Esophagus squamous epithelium (tissue), 5 donors: ENCODE results near the gene MYO5A. TPM values are rescaled to one million over a fixed set of nuclear protein-coding genes. Genes with fewer than 3 reads are reported as not detected.
A peak's percentile ranks its signal among the peaks of the same experiment; 100 is the strongest.

Source experiments
- DNase-seq: peaks from one replicate; lab custom pipeline; 2025; lab: John Stamatoyannopoulos, UW
- H3K27ac ChIP-seq, 4 donors: fragments of 200-600 bp; sonication (generic); one replicate each; pipeline ENCODE4 v1.5.1; 2016 to 2019; ENCODE audit warnings: mild to moderate bottlenecking in 1 of 4
- H3K27me3 ChIP-seq, 4 donors: fragments of 200-600 bp; sonication (generic); 1 replicate in 3 of 4; 2 replicates in 1 of 4; pipeline versions ENCODE4 v1.5.1 to v1.6.0; 2017 to 2021; ENCODE audit warnings: antibody characterized with exemption in 1 of 4
- H3K36me3 ChIP-seq, 3 donors: fragments of 200-600 bp; sonication (generic); one replicate each; pipeline ENCODE4 v1.5.1; 2016 to 2019
- H3K4me1 ChIP-seq, 3 donors: fragments of 200-600 bp; sonication (generic); one replicate each; pipeline ENCODE4 v1.5.1; 2017 to 2019
- H3K4me3 ChIP-seq, 4 donors: fragments of 200-600 bp; sonication (generic); 1 replicate in 3 of 4; 2 replicates in 1 of 4; pipeline ENCODE4 v1.5.1; 2016 to 2019; ENCODE audit warnings: mild to moderate bottlenecking in 2 of 4, moderate library complexity in 1 of 4
- H3K9me3 ChIP-seq, 3 donors: fragments of 200-600 bp; sonication (generic); one replicate each; pipeline ENCODE4 v1.5.1; 2016 to 2019
- POLR2A ChIP-seq, 4 donors: fragments of 450-650 bp; IDR thresholded peaks; one replicate each; pipeline ENCODE4 v1.6.1; 2017; ENCODE audit warnings: antibody characterized with exemption in 4 of 4, mild to moderate bottlenecking in 4 of 4, moderate library complexity in 3 of 4
- WGBS, 2 donors: methylation state at CpG; one replicate each; pipeline ENCODE4 v1.1.5; 2018; 5-methylcytosine and 5-hydroxymethylcytosine counted together
- intact Hi-C: fragments of 100-400 bp; cut with DNase I; formaldehyde crosslinking; loops from one replicate; pipeline ENCODE4 v1.15.0; 2022
- total RNA-seq, 4 donors: library from RNA; depleted of rRNA; stranded (reverse); fragments of >200 nt; gene quantifications; one replicate each; pipeline ENCODE4 v1.1.0, GENCODE V29; 2016
- TF ChIP-seq, protein P1 (sequence below), 6 experiments: fragments of 450-650 bp in 4 of 6; fragments of 200-600 bp in 2 of 6; sonication (generic) in 2 of 6; IDR thresholded peaks; one replicate each; pipeline ENCODE4 v1.5.1; 2016 to 2019; ENCODE audit warnings: antibody characterized with exemption in 6 of 6, mild to moderate bottlenecking in 4 of 6, moderate library complexity in 4 of 6
- donor health status: DM: yes; HTN: yes; CAD: no.

MYO5A gene
- total RNA-seq, 4 donors from 2014 or later = 11.3 to 24.6 (median 22.3) TPM

DNA sequence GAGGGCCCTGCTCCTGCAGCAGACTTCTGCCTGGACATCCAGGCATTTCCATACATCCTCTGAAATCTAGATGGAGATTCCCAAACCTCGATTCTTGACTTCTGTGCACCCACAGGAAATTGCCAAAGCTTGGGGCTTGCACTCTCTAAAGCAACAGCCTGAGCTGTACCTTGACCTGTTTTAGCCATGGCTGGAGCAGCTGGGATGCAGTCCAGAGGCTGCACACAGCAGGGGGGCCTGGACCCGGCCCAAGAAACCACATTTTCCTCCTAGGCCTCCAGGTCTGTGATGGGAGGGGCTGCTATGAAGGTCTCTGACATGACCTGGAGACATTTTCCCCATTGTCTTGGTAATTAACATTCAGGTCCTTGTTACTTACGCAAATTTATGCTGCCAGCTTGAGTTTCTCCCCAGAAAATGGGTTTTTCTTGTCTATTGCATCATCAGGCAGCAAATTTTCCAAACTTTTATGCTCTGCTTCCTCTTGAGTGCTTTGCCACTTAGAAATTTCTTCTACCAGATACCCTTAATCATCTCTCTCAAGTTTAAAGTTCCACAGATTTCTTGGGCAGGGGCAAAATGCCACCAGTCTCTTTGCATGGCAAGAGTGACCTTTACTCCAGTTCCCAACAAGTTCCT lies 11.8 kb upstream of the MYO5A start:
- Histone ChIP-seq H3K36me3 (peaks cover 0 to 3% (median 0%) of the 10 kb centered on the region in 3 donors), H3K27me3 (peaks cover 0 to 2% (median 0%) of the 10 kb centered on the region in 4 donors), H3K9me3 (no peaks in the 10 kb centered on the region), H3K4me3 (no peak overlapping the region), H3K27ac (no peak overlapping the region), H3K4me1 (no peaks in the 10 kb centered on the region)
- 69 to 75% methylated on average over 3 of the region's 3 CpGs for WGBS, 2 donors
- intact Hi-C loops = no loop called here
- no peak for DNase-seq
- TF ChIP-seq POLR2A (IDR thresholded peaks at IDR 0.05) = no peak
- TF ChIP-seq, protein P1, sequence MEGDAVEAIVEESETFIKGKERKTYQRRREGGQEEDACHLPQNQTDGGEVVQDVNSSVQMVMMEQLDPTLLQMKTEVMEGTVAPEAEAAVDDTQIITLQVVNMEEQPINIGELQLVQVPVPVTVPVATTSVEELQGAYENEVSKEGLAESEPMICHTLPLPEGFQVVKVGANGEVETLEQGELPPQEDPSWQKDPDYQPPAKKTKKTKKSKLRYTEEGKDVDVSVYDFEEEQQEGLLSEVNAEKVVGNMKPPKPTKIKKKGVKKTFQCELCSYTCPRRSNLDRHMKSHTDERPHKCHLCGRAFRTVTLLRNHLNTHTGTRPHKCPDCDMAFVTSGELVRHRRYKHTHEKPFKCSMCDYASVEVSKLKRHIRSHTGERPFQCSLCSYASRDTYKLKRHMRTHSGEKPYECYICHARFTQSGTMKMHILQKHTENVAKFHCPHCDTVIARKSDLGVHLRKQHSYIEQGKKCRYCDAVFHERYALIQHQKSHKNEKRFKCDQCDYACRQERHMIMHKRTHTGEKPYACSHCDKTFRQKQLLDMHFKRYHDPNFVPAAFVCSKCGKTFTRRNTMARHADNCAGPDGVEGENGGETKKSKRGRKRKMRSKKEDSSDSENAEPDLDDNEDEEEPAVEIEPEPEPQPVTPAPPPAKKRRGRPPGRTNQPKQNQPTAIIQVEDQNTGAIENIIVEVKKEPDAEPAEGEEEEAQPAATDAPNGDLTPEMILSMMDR (IDR thresholded peaks at IDR 0.05) = no peak

DNA sequence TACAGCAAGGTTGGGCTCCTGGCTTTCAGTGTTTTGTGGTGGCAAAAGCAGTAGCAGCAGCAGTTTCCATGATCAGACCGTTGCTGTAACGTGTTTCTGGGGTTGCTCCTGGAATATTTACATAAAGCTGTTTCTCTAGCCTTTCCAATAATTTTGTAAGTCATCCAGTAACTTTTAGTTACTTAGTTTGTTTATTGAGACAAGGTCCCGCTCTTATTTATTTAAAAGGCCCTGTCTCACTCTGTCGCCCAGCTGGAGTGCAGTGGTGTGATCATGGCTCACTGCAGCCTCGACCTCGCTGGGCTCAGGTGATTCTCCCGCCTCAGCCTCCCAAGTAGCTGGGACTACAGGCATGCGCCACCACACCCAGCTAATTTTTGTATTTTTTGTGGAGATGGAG lies 8.8 kb upstream of the MYO5A start:
- Histone ChIP-seq H3K4me3 (no peak overlapping the region), H3K27me3 (peaks cover 0 to 14% (median 0%) of the 10 kb centered on the region in 4 donors), H3K4me1 (no peaks in the 10 kb centered on the region), H3K27ac (no peak overlapping the region), H3K36me3 (no peaks in the 10 kb centered on the region), H3K9me3 (no peaks in the 10 kb centered on the region)
- WGBS, 2 donors = 87 to 90% methylated on average over 8 of the region's 8 CpGs
- no peak for DNase-seq
- intact Hi-C loops = no loop called here
- TF ChIP-seq, protein P1 (IDR thresholded peaks at IDR 0.05) = no peak
- no peak for TF ChIP-seq POLR2A (IDR thresholded peaks at IDR 0.05)

DNA sequence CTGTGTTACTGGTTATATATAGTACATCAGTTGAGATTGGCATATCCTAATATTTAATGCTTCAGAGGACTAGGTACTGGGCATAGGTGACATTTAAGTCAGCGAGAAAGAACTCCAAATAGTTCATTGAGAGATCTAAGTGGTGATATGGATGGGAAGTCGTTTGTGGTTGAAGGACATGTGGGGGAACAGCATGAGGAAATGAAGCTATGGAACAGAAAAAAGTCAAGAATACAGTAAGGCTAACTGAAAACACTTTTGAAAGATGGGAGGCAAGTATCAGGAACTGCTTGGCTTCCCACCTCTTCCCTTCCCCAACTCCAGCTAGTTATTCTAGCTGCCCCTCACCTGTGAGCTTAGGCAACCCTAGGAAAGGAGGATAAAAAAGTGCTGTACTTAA lies 3.7 kb upstream of the MYO5A start:
- H3K4me3 ChIP-seq = no peak overlapping the region
- no peaks in the 10 kb centered on the region for H3K36me3 ChIP-seq
- TF ChIP-seq, protein P1 (IDR thresholded peaks at IDR 0.05) = no peak
- no peak for TF ChIP-seq POLR2A (IDR thresholded peaks at IDR 0.05)
- H3K27me3 ChIP-seq = peaks cover 0 to 38% (median 0%) of the 10 kb centered on the region in 4 donors
- 67 to 79% methylated on average over 2 of the region's 2 CpGs for WGBS, 2 donors
- peaks cover 0 to 25% (median 9%) of the 10 kb centered on the region in 3 donors for H3K4me1 ChIP-seq
- H3K27ac ChIP-seq = no peak overlapping the region
- intact Hi-C loops = no loop called here
- no peak for DNase-seq
- no peaks in the 10 kb centered on the region for H3K9me3 ChIP-seq

DNA sequence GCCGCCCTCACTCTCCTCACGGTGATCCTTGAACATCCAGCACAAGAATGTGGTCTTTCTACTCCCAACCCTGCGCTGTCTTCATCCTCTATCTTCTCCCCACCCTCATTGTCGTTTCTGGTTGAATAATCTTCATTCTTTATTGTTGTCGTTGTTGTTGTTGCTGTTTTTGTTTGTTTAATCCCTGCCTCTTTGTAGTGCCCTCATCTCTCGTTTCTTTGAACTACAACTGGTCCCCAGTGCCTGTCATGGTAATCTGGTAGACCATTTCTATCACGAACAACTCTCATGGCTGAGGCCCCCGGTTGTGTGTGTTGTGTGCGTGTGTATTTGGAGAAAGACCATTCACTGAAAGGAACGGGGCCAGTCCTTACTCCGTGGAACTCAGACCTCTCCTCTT lies 1.3 kb upstream of the MYO5A start:
- intact Hi-C loops = no loop called here
- TF ChIP-seq, protein P1 (IDR thresholded peaks at IDR 0.05) = no peak
- TF ChIP-seq POLR2A (IDR thresholded peaks at IDR 0.05) = no peak
- 42 to 56% methylated on average over 11 of the region's 11 CpGs for WGBS, 2 donors
- Histone ChIP-seq H3K4me1 (peaks cover 0 to 25% (median 10%) of the 10 kb centered on the region in 3 donors), H3K27me3 (peaks cover 0 to 30% (median 0%) of the 10 kb centered on the region in 4 donors), H3K4me3 (peak overlapping the region; percentile 52 to 90 (median 83)), H3K27ac (no peak overlapping the region), H3K9me3 (no peaks in the 10 kb centered on the region), H3K36me3 (no peaks in the 10 kb centered on the region)
- DNase-seq = no peak

DNA sequence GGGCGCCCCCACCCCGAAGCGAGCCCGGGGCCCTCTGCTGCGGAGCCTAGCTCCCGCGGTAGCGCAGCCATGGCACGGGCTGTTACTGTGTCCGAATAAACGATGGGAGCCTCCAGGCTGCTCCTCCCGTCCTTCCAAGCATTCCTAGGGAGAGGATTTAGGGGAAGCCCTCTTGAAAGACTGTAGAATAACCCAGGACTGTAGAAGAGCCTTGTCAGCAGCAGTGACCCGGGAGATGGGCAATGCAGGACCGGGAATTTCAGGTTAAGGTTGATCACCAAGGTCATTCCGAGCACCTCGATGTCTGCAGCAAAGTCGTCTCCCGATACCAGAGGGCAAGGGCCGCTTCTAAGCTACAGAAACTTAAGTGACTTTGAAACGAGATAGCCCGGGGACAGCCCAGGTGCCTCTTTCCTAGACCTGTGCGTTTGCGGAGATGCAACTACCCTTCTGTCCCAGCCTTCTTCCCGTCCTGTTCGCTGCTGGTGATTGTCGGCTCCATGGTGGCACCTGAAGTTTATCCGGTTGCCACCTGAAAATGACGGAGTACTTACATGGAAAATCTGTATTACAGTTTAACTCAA lies 753 bp upstream of the MYO5A start:
- Histone ChIP-seq H3K4me3 (peak overlapping the region; percentile 52 to 90 (median 83)), H3K9me3 (no peaks in the 10 kb centered on the region), H3K4me1 (peaks cover 0 to 25% (median 12%) of the 10 kb centered on the region in 3 donors), H3K36me3 (no peaks in the 10 kb centered on the region), H3K27ac (peak overlapping the region; percentile 66 to 94 (median 86)), H3K27me3 (peaks cover 0 to 25% (median 0%) of the 10 kb centered on the region in 4 donors)
- DNase-seq = no peak
- intact Hi-C loops = no loop called here
- TF ChIP-seq POLR2A (IDR thresholded peaks at IDR 0.05) = no peak
- 7 to 13% methylated on average over 11 to 13 of the region's 28 CpGs for WGBS, 2 donors
